NB4 (cell line): ENCODE data around the gene LRFN2.

Source experiments
- CTCF ChIP-seq: IDR thresholded peaks from one replicate; pipeline ENCODE4 v1.5.1; 2012; ENCODE audit warnings: low read depth, low read length
- MAX ChIP-seq: IDR thresholded peaks from 2 replicates; pipeline ENCODE4 v1.6.1; 2011; ENCODE audit warnings: low read depth, low read length
- POLR2A ChIP-seq: IDR thresholded peaks from 2 replicates; pipeline ENCODE4 v1.6.1; 2011; ENCODE audit warnings: mild to moderate bottlenecking; ENCODE audit not compliant: insufficient read length; ENCODE audit errors: extremely low read depth

GRCh38 chr6:40419377-40419776, 167.8 kb downstream of the LRFN2 start:
- TF ChIP-seq POLR2A (no peak), CTCF (no peak), MAX (no peak)
